ENCODE measurements around the gene GNG13.

GRCh38 chr16:836221-836620 is 35.7 kb upstream of the GNG13 start:
- no peak for TF ChIP-seq CTCF (IDR thresholded peaks at IDR 0.05)
- no peak for TF ChIP-seq POLR2A (IDR thresholded peaks at IDR 0.05)

Measured in right lobe of liver (tissue), 4 donors.